HPDE6-E6E7 (cell line): Measurements from ENCODE around the gene TAS2R3.

Experiments
- DNase-seq: peaks from one replicate; pipeline ENCODE4 v3.0.0; 2011; ENCODE audit warnings: missing footprints; ENCODE audit errors: extremely low spot score

Gene TAS2R3

DNA sequence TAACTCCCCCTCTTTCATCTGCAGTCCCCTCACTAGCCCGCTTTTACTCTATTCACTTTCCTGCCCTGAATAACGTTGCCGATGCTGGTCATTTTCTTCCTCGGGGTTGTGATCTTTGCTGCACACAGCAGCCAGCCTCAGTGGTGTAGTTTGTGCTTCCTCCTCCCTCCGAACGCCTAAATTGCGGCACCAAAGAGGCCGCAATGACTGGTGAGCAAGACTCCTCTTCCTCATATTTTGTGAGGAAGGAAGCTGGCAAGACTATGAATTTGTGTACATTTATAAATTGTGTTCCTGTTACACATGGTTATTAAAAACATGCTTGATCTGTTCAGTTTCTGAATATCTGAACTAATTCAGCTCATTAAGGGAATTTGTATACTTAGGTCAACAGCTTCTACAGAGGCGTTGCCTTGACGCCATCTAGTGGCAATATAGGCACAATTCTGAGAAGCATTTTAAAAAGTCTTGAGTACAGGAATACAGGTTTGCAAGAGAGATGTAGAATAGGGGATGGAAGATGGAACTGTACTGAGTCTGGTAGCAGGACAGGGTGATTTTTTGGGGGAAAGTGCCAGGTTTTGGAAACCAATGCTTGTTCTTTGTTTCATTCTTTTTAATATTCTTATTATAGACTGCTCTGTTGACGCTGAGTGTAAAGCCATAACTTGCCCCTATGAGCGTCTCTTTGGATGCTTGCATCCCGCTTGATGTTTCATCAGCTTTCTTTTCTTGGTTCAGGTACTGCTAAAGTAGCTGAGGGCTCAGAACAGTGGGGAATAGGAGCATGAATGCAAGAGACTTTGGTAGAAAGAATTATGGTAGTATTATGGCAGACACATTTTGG is 22.0 kb downstream of the TAS2R3 start:
- peak; percentile 20 for DNase-seq

DNA sequence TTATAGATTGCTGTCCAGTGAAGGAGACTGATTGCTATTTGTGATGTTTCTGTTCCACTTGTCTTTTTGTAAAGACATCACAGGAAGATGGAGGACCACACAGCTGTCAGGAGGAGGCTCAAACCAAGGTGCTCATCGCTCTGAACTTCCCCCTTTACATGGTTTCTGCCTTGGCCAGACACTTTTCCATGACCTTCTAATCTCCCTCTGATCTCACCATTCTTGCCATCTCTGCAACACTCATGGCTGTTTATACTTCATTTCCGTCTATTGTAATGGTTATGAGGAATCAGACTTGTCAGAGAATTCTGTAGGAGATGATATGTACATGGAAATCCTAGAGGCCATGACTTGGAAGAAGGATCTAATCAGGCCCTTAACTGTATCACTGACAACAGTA is 24.4 kb downstream of the TAS2R3 start:
- no peak for DNase-seq

DNA sequence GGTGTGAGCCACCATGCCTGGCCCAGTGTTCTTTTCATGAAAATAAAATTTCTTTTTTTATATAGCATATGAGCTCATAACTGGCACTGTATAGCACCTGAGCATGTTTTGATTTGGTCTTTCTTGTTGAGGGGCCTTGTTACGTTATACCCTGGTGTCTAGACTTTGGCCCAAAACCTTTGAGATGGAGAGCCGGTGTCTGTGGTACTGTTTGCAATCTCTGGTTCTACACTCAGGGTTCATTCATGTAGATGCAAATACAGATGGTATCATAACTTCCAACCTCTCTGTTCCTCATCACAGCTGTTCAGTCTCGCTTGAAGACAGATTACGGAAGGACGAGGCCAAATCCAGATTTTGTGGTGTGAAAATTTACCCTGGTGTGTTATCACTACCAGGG is 26.0 kb downstream of the TAS2R3 start, which contains the start of gene TAS2R5:
Gene TAS2R5, plus strand, starts transcription at position 301 of the 400 bp plus-strand sequence. CDS start 145 bp downstream, outside the sequence.
- no peak for DNase-seq

- DNase-seq = no peak
Measured at GRCh38 chr7:141792526-141792925, 28.6 kb downstream of the TAS2R3 start.
